ENCODE measurements around the gene CCDC47. TPM values are rescaled to one million over a fixed set of nuclear protein-coding genes. Genes with fewer than 3 reads are reported as not detected.
A peak's percentile ranks its signal among the peaks of the same experiment; 100 is the strongest.

CCDC47 gene
- total and polyA plus RNA-seq, 4 donors: 33.0 to 87.2 (median 62.8) TPM

DNA sequence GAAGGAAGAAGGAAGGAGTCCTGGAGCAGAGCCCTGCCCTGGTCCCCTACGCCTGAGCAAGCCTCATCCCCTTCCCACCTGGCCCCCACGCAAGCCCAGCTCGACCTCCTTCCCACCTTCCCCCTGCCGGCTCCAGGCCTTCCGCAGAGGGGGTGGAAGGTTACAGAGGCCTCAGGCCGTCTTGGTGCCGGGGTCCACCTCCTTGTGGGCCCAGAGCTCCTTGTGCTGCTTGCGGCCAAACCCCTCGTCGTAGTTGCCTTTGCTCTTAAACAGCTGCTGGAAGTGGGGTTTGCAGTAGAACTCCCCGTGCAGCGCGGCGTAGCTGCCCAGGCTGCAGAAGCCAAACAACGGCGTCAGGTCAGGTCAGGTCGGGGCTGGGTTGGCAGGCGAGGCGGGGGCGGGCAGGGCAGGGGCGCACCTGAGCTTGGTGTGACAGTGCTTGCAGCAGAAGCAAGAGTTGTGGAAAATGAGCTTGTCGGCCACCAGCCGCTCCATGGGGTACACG is 75.0 kb downstream of the CCDC47 start:
- no peaks in the 10 kb centered on the region for H3K9me3 ChIP-seq (ENCODE audit: control insufficient read depth in 4 of 4, low read length in 3 of 4)
- peak overlapping the region; percentile 29 to 54 for H3K27ac ChIP-seq (ENCODE audit: low read depth in 1 of 2, low read length in 2 of 2)
- peaks cover 0 to 11% (median 6%) of the 10 kb centered on the region in 4 donors for H3K36me3 ChIP-seq (ENCODE audit: control insufficient read depth in 4 of 4, insufficient read depth in 3 of 4, low read depth in 1 of 4, low read length in 3 of 4)
- H3K9ac ChIP-seq (ENCODE audit: low read depth in 1 of 2, low read length in 2 of 2): no peak overlapping the region
- DNase-seq (ENCODE audit: low spot score): no peak
- H3K4me1 ChIP-seq (ENCODE audit: control insufficient read depth in 4 of 4, insufficient read depth in 4 of 4, low read length in 3 of 4): peaks cover 14 to 34% (median 21%) of the 10 kb centered on the region in 4 donors
- peak overlapping the region in 2 of 3 donors; percentile 48 to 66 for H3K4me3 ChIP-seq (ENCODE audit: low read depth in 1 of 3, low read length in 3 of 3)
- WGBS: 20% methylated on average over 24 of the region's 24 CpGs
- H3K27me3 ChIP-seq (ENCODE audit: control insufficient read depth in 4 of 4, insufficient read depth in 4 of 4, low read length in 3 of 4): no peaks in the 10 kb centered on the region
- TF ChIP-seq, protein P1, sequence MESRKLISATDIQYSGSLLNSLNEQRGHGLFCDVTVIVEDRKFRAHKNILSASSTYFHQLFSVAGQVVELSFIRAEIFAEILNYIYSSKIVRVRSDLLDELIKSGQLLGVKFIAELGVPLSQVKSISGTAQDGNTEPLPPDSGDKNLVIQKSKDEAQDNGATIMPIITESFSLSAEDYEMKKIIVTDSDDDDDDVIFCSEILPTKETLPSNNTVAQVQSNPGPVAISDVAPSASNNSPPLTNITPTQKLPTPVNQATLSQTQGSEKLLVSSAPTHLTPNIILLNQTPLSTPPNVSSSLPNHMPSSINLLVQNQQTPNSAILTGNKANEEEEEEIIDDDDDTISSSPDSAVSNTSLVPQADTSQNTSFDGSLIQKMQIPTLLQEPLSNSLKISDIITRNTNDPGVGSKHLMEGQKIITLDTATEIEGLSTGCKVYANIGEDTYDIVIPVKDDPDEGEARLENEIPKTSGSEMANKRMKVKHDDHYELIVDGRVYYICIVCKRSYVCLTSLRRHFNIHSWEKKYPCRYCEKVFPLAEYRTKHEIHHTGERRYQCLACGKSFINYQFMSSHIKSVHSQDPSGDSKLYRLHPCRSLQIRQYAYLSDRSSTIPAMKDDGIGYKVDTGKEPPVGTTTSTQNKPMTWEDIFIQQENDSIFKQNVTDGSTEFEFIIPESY (IDR thresholded peaks at IDR 0.05): no peak
- TF ChIP-seq RAD21 (IDR thresholded peaks at IDR 0.05): no peak
- TF ChIP-seq EGR1 (IDR thresholded peaks at IDR 0.05; ENCODE audit: low read depth in 2 of 2): no peak
- no peak for TF ChIP-seq FOXA2 (IDR thresholded peaks at IDR 0.05)
- TF ChIP-seq, protein P2, sequence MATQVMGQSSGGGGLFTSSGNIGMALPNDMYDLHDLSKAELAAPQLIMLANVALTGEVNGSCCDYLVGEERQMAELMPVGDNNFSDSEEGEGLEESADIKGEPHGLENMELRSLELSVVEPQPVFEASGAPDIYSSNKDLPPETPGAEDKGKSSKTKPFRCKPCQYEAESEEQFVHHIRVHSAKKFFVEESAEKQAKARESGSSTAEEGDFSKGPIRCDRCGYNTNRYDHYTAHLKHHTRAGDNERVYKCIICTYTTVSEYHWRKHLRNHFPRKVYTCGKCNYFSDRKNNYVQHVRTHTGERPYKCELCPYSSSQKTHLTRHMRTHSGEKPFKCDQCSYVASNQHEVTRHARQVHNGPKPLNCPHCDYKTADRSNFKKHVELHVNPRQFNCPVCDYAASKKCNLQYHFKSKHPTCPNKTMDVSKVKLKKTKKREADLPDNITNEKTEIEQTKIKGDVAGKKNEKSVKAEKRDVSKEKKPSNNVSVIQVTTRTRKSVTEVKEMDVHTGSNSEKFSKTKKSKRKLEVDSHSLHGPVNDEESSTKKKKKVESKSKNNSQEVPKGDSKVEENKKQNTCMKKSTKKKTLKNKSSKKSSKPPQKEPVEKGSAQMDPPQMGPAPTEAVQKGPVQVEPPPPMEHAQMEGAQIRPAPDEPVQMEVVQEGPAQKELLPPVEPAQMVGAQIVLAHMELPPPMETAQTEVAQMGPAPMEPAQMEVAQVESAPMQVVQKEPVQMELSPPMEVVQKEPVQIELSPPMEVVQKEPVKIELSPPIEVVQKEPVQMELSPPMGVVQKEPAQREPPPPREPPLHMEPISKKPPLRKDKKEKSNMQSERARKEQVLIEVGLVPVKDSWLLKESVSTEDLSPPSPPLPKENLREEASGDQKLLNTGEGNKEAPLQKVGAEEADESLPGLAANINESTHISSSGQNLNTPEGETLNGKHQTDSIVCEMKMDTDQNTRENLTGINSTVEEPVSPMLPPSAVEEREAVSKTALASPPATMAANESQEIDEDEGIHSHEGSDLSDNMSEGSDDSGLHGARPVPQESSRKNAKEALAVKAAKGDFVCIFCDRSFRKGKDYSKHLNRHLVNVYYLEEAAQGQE (IDR thresholded peaks at IDR 0.05): no peak
- TF ChIP-seq, protein P3, sequence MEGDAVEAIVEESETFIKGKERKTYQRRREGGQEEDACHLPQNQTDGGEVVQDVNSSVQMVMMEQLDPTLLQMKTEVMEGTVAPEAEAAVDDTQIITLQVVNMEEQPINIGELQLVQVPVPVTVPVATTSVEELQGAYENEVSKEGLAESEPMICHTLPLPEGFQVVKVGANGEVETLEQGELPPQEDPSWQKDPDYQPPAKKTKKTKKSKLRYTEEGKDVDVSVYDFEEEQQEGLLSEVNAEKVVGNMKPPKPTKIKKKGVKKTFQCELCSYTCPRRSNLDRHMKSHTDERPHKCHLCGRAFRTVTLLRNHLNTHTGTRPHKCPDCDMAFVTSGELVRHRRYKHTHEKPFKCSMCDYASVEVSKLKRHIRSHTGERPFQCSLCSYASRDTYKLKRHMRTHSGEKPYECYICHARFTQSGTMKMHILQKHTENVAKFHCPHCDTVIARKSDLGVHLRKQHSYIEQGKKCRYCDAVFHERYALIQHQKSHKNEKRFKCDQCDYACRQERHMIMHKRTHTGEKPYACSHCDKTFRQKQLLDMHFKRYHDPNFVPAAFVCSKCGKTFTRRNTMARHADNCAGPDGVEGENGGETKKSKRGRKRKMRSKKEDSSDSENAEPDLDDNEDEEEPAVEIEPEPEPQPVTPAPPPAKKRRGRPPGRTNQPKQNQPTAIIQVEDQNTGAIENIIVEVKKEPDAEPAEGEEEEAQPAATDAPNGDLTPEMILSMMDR (IDR thresholded peaks at IDR 0.05; ENCODE audit: low read depth, low read length, missing input control): no peak

DNA sequence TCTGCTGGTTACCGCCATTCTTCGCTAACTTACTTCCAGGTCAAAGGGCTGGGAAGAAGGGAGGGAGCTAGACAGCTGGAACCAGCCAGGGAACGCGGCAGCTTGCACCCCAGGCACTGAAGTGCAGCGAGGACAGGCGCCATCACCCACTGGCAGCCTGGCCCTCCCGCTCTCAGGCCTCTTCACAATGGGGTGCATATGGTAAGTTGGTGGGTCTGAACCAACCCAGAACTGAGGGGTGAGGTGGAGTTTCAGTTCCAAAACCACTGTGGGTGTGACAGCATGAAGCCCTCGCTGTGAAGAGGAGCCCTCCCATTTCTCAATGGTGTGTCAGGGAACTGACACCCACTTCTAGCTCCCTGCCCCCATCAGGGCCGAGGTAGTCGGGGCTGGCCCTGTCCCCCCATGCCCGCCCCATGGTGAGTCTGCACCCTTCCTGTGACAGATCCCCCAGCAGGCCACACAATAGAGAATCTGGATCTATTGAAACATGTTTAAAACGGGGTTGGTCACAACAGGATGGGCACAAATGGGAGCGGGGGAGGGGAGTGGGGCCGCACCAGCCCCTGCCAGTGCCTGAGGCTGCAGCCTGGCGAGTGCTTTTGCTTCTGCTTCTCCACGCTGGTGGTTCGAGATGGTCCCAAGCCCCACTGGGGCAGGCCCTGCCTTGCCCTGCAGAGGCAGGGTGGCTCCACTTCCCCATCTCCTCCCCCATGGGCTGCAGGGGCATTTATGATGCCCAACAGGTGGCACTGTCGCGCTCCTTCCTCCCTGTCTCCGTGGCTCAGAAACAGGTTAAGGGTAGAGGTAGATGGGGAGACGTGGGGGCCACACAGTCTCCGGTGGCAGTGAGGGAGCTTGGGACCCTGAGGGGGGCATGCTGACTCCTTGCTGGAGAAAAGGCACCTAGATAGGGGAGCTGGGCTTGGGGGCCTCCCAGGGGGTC is 75.8 kb downstream of the CCDC47 start:
- peak; percentile 55 for DNase-seq (ENCODE audit: low spot score)
- Histone ChIP-seq H3K4me1 (ENCODE audit: control insufficient read depth in 4 of 4, insufficient read depth in 4 of 4, low read length in 3 of 4) (peaks cover 14 to 34% (median 21%) of the 10 kb centered on the region in 4 donors), H3K36me3 (ENCODE audit: control insufficient read depth in 4 of 4, insufficient read depth in 3 of 4, low read depth in 1 of 4, low read length in 3 of 4) (peaks cover 6 to 16% (median 9%) of the 10 kb centered on the region in 4 donors), H3K4me3 (ENCODE audit: low read depth in 1 of 3, low read length in 3 of 3) (peak overlapping the region in 2 of 3 donors; percentile 48 to 66), H3K9ac (ENCODE audit: low read depth in 1 of 2, low read length in 2 of 2) (no peak overlapping the region), H3K9me3 (ENCODE audit: control insufficient read depth in 4 of 4, low read length in 3 of 4) (no peaks in the 10 kb centered on the region), H3K27me3 (ENCODE audit: control insufficient read depth in 4 of 4, insufficient read depth in 4 of 4, low read length in 3 of 4) (no peaks in the 10 kb centered on the region), H3K27ac (ENCODE audit: low read depth in 1 of 2, low read length in 2 of 2) (peak overlapping the region in 1 of 2 donors; percentile 54)
- WGBS: 63% methylated on average over 22 of the region's 22 CpGs
- TF ChIP-seq, protein P3 (IDR thresholded peaks at IDR 0.05; ENCODE audit: low read depth, low read length, missing input control): peak; percentile 46
- TF ChIP-seq RXRA (IDR thresholded peaks at IDR 0.05) (no peak), YY1 (IDR thresholded peaks at IDR 0.05) (no peak), RAD21 (IDR thresholded peaks at IDR 0.05) (peak; percentile 61 to 74), EGR1 (IDR thresholded peaks at IDR 0.05; ENCODE audit: low read depth in 2 of 2) (no peak)

Data from liver (tissue), 9 donors.